GM21515 (cell line): ENCODE data around the gene SGPP1.
A peak's percentile ranks its signal among the peaks of the same experiment; 100 is the strongest.
"Not testable (repeated sequence)": the region's sequence is repeated elsewhere in the genome, so short reads cannot be mapped to it uniquely, and the experiment has no call there.

Experiments
- ATAC-seq: cut with Tn5 transposase; IDR thresholded peaks from one replicate; pipeline ENCODE4 v1.9.1; 2021; ENCODE audit not compliant: unreplicated experiment

SGPP1 gene, protein sequence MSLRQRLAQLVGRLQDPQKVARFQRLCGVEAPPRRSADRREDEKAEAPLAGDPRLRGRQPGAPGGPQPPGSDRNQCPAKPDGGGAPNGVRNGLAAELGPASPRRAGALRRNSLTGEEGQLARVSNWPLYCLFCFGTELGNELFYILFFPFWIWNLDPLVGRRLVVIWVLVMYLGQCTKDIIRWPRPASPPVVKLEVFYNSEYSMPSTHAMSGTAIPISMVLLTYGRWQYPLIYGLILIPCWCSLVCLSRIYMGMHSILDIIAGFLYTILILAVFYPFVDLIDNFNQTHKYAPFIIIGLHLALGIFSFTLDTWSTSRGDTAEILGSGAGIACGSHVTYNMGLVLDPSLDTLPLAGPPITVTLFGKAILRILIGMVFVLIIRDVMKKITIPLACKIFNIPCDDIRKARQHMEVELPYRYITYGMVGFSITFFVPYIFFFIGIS

DNA sequence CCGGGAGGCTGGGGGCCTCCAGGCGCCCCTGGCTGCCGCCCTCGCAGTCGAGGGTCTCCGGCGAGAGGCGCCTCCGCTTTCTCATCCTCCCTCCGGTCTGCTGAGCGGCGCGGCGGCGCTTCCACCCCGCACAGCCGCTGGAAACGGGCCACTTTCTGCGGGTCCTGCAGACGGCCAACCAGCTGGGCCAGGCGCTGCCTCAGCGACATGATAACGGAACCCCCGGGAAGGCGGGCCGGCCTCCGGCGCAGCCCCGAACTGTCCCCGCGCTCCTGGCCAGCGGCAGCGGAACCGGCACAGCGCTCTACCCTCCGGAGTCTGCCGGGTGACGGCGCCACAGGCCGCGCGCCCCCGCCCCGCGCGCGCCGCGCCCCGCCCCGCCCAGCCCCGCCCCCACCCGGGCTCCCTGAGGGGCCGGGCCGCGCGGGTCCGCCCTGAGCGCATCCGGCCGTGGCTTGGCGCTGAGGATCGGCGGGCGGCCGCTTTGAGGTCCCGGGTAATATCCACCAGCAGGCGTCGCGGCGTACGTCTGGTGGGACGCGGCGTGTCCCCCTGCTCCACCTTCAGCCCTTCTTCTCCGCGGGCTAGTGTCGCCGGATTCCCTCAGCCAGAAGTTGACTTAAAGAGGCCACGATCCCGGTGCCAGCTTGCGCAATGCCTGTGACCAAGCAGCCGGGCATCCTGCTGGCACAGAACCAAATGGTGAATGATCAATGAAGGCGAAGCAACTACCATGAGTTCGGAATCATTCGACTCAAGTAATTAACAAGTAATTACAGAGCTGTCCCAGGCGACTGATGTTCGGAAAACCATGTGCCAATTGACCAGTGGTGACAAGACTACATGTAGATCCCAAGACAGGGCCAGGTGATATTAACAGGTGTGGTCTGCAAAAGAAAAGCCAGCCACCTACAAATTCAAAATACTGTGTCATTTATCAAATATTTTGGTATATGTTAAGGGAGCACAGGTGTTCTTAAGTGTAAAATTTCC lies at the start of gene SGPP1:
SGPP1 (minus strand) TSS at position 330 of the 993 bp plus-strand sequence; CDS start at position 209, 121 bp downstream.
- ATAC-seq = peak; percentile 77

DNA sequence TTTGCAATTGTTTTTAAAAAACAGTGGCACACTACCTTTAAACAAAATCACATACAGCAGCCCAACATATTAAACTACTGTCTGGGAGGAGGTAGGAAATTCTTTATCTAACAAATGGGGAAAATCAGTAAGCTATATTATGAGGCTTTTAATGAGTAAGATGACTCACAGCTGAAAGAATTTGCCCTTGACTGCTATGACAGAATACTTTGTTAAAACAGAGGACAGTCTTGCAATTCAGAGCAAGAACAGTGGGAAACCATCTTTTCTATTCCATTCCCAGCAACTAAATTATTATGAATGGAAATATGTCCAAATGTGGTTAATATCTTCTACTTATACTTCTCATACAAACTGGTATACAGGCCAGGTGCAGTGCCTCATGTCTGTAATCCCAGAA lies 49.2 kb upstream of the SGPP1 start:
- ATAC-seq = no peak

DNA sequence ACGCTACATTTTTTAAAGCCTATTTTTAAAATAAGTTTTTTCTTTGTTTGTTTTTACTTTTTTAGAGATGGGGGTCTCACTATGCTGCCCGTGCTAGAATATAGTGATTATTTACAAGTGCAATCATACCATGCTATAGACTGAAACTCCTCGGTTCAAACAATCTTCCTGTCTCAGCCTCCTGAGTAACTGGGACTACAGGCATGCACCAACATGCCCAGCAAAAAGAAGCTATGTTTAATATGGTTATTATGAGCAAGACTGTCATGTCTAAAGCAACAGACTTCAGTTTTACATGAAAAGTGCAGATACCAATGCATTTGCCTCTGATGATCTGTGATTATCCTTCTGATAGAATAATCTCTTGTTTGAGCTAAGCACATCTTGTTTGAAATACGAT lies 45.6 kb upstream of the SGPP1 start:
- no peak for ATAC-seq

DNA sequence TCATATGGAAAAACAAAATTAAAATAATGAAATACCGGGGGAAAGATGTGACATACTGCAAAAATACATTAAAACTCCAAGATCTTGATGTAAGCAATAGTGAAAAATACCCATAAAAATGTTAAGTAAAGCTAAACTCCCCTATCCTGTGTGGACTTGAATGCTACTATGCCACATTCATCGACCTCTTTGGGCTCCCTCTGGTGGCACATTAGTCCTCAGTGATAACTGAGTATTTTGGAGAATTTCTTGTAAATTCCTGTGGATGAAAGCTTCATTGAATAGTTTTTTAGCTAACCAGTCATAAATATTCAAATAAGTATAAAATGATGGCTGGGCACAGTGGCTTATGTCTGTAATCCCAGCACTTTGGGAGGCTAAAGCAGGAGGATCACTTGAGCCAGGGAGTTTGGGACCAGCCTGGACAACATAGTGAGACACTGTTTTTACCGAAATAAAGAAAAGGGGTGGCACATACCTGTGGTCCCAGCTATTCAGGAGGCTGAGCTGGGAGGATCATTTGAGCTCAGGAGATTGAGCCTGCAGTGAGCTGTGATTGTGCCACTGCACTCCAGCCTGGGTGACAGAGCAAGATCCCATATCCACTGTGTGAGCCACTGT lies 42.4 kb upstream of the SGPP1 start:
- ATAC-seq = no peak

DNA sequence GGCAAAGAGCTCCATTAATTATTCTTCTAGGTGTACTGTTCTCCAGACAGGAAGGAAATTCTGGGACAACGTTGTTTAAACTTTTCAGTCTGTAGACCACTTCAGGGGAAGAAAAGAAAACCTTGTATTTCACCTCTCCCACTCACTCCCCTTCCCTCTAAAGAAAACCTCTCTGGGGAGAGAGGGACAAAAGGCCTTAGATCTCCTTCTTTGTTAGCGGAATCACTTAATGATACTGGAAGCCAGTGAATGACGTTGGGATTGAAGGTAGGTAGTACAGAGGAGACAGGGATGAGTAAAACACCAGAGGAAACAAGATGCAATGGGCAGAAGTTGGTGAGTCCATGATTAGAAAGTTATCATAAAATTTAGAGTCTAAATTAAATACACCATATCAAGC lies 38.7 kb upstream of the SGPP1 start:
- ATAC-seq = no peak

DNA sequence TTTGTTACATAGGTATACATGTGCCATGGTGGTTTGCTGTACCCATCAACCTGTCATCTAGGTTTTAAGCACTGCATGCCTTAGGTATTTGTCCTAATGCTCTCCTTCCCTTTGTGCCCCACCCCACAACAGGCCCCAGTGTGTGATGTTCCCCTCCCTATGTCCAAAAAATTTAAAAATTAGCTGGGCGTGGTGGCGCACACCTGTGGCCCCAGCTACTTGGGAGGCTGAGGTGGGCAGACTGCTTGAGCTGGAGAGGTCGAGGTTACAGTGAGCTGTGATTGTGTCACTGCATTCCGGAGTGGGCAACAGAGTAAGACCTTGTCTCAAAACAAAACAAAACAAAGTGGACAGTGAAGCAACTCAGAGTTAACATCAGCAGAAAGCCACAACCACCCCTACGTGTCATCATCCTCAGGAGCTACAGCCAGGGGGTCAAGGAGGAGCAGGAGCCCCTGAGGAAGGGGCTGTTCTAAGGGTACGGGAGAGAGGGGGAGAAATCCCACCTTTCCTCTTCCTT lies 36.8 kb upstream of the SGPP1 start:
- no peak for ATAC-seq

DNA sequence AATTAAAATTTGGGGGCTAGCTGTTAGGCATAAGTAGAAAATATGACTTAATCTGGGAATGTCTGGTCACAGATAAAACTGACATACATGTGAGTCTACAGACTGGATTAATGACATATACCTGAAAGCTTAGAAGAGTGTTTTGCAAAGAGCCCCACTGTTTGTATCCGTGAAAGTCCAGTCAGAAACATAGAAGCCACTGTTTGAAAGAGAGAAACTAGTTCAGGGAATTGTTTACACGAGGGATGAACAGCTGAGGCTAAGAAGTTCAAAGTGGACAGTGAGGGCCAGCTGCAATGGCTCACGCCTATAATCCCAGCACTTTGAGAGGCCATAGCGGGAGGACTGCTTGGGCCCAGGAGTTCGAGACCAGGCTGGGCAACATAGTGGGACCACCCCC lies 36.2 kb upstream of the SGPP1 start:
- no peak for ATAC-seq

DNA sequence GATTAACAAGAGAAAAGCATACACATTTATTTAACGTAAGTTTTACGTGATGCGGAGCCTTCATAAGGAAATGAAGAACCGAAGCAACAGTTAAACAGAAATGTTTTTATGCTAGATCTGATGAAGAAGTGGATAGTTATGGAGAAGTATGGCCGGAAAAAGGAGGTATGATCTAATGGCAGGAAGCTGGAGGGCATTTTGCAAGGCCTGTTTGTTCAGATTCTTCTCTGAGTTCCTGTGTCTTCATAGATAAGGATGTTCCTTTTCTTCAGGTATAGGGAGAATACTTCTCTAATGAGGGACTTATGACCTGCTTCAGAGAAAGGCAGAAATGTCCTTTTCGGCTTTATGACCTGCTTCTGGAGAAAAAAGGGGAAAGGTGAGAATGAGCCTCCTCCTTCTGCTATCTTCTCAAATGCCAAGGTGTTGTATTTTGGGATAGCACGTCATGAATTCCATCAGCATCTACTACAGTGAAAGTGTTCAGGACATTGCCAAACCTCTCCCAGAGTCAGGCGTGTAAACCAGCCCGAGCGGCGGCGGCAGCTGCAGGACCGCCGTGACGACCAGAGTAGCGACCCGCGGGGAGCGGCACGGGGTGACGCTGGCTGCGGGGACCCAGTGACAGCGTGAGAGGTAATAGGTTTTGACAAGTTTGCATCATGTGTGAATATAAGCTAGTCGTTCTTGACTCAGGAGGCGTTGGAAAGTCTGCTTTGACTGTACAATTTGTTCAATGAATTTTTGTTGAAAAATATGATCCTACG lies 33.7 kb upstream of the SGPP1 start:
- ATAC-seq = no peak

DNA sequence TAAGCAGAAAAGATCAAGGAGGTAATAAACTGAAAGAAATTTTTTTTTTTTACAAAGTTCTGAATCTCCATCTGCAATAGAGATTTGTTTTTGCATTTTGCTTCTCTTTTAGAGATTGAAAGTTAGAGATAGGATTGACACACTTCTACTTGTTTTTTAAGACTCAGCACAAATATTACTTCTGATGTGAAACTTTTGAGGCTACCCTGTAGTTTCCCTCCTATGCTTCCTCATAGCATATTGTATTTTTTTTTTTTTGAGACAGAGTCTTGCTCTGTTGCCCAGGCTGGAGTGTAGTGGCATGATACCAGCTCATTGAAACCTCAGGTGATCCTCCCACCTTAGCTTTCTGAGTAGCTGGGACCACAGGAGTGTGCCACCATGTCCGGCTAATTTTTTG lies 32.1 kb upstream of the SGPP1 start:
- no peak for ATAC-seq

DNA sequence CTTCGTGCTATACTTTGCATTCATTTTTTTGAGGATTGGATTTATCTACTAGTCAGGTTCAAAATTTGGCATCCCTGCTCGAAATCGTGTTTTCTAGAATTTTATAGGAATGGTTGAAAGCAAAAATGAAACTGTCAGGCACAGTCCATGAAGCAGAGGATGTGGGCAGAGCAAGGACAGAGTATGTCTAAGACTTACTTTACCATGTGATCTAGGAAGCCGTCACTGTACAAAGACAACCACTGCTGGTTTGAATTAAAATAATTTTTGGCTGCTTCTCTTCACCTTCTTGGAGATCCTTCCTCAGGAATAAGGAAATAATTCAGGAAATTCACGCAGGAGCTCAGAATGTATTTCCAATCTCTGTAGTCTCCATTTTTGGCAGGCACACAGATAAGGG lies 31.6 kb upstream of the SGPP1 start:
- ATAC-seq = peak; percentile 73

DNA sequence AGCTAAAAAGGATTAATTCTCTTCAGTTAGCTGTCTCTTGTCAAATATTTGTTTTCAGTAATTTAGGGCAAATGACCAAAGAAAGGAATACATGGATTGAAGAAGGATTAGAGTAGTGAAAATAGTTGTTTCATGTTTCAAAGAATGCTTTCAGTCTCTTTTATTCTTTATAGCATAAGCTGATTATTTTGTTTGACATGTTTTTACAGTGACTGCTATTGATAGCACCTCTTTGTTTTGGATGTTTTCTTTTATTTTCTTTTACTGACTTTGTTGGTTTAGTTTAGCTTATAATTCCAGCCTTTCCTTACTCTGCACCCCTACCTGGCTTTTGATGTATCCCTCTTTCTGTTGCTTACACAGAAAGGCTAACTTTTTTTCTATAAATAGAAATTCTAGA lies 29.3 kb upstream of the SGPP1 start:
- ATAC-seq = no peak

DNA sequence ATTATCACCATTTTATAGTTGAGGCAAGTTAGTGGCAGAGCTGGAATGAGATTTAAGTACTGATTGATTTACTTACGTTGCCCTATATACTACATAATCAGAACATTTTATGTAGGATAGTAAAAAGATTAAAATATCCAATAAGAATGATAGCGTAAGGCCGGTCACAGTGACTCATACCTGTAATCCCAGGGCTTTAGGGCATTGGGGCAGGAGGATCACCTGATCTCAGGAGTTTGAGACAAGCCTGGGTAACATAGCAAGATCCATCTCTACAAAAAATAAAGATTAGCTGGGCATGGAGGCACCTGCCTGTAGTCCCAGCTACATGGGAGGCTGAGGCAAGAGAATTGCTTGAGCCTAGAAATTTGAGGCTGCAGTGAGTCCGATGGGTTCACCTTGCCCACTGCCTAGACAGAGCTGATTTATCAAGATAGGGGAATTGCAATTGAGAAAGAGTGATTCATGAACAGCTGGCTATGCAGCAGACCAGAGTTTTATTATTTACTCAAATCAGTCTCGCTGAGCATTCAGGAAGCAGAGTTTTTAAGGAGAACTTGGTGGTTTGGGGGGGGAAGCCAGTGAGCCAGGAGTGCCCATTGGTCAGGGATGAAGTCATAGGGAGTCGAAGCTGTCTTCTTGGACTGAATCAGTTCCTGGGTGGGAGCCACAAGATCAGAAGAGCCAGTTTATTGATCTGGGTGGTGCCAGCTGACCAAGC lies 24.7 kb upstream of the SGPP1 start:
- no peak for ATAC-seq

DNA sequence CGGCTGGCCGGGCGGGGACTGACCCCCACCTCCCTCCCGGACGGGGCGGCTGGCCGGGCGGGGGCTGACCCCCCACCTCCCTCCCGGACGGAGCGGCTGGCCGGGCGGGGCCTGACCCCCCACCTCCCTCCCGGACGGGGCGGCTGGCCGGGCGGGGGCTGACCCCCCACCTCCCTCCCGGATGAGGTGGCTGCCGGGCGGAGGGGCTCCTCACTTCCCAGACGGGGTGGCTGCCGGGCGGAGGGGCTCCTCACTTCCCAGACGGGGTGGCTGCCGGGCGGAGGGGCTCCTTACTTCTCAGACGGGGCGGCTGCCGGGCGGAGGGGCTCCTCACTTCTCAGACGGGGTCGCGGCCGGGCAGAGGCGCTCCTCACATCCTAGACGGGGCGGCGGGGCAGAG lies 23.2 kb upstream of the SGPP1 start:
- ATAC-seq = not testable (repeated sequence)

DNA sequence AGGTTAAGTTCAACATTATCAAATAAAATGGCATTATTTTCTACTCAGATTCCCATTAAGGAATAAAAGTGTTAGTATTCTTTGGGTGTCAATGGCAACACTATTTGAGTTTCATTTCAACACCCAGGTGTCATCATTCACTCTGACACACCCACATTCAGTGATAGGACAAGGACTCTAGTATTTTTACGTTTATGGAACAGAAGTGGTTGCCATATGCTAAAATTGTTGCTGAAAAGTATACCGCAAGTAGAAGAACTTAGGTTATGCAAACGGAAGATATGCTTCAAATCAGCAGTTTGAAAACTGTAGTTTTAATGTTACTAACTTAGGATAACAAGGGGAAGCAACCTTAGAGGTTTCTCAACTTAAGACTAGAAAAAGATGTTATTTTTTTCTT lies 20.0 kb upstream of the SGPP1 start:
- no peak for ATAC-seq

DNA sequence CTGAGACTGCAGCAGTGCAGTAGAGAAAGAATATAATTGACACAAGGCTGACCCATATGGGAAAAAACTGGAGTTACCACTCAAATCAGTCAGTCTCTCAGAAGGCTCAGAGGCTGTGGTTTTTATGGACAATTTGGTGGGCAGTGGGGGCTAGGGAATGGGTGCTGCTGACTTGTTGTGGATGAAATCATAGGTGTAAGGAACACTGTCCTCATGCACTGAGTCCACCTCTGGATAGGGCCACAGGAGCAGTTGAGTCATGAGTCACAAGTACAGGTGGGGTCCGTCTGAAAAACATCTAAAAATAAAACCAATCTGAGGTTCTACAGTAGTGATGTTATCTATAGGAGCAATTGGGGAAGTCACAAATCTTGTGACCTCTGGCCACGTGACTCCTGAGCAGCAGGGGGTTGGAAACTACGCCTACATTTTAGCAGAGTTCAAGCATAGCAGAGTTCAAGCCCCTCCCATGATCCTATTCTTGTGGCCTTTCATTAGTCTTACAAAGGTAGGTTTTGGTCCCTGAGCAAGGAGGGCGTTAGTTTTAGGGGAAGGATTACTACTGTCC lies 18.1 kb upstream of the SGPP1 start:
- ATAC-seq = peak; percentile 71

DNA sequence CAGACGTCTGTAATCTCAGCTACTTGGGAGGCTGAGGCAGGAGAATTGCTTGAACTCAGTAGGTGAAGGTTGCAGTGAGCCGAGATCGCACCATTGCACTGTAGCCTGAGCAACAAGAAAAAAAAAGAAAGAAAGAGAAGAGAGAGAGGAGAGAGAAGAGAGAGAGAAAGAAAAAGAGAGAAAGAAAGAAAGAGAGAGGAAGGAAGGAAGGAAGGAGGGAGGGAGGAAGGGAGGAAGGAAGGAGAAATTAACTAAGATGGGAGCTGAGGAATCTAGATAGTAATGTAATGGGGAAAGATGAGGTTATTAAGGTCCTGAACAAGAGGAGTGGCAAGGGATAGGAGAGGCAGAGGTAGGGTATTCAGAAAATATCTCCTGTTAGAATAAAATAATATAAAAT lies 17.4 kb upstream of the SGPP1 start:
- ATAC-seq = no peak

DNA sequence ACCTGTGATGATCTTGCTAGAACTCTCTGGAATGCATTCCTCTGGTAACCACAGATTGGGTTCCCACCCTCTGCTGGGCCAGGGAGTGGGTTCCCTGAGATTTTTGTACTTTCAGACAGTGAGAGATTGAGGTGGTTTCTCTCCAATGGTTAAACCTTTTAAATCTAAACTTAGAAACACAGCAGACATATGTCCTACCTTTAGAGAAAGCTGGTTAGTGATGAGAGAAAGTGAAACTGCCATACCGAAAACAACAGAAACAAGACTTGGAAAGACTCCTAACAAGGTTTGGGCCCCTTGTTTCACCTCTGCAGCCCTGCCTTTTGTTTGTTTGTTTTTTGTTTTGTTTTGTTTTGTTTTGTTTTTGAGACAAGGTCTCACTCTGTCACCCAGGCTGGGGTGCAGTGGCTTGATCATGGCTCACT lies 9.7 kb upstream of the SGPP1 start:
- ATAC-seq = peak; percentile 86

DNA sequence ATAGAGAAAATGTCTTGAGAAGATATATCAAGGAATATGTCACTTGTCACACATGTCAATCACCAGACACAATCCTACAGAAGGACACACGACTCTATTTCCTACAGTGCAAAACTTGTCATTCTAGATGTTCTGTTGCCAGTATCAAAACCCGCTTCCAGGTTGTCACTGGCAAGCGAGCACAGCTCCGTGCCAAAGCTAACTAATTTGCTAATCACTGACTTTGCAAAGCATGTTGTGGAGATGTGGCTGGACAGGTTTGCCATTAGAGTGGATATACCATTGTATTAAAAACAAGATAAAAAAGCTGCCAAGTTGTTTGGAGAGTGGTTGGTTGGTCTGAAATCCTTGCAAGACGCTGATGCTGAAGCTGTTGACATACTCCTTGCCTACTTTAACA lies 7.9 kb upstream of the SGPP1 start:
- ATAC-seq = no peak

DNA sequence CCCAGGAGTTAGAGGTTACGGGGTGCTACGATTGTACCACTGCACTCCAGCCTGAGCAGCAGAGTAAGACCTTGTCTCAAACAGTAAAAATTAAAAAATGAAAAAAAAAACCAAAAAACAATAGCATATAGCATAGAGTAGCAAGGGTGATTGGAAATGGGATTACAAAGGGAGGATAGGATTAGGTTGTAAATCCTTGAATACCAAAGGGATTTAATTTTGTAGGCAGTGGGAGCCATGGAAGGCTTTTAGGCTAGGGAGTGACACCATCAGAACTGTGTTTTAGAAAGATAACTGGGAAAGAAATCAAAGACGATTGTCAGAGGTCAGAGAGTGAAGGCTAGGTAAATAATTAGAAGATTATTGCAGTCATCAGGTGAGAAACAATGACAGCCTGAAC lies 2.8 kb upstream of the SGPP1 start:
- no peak for ATAC-seq
